CD4-positive, alpha-beta T cell treated with Interleukin-15 for 4 hours (primary cell): Measurements from ENCODE around the gene RPS25.
A peak's percentile ranks its signal among the peaks of the same experiment; 100 is the strongest.
"Not testable (repeated sequence)": the region's sequence is repeated elsewhere in the genome, so short reads cannot be mapped to it uniquely, and the experiment has no call there.

Source experiments
- DNase-seq: peaks from one replicate; pipeline ENCODE4 v3.0.0-alpha.2; 2020; ENCODE audit warnings: low spot score

Gene RPS25

GRCh38 chr11:119014209-119014924, 3.8 kb downstream of the RPS25 start:
- no peak for DNase-seq

- DNase-seq = no peak
Measured at GRCh38 chr11:119012629-119013170, 5.4 kb downstream of the RPS25 start.

- DNase-seq = no peak
Measured at GRCh38 chr11:119011476-119012053, 6.6 kb downstream of the RPS25 start.

GRCh38 chr11:119006656-119007055, 11.5 kb downstream of the RPS25 start:
- DNase-seq = no peak

- DNase-seq = no peak
Measured at GRCh38 chr11:119000906-119001305, 17.2 kb downstream of the RPS25 start.

GRCh38 chr11:118998822-118999221, 19.3 kb downstream of the RPS25 start:
- no peak for DNase-seq

- no peak for DNase-seq
Measured at GRCh38 chr11:118998388-118998717, 19.8 kb downstream of the RPS25 start.

- peak; percentile 95 for DNase-seq
Measured at GRCh38 chr11:118997627-118998387, 20.3 kb downstream of the RPS25 start, which contains the start of gene CENATAC. CENATAC (plus strand) TSS chr11:118998138; CDS start chr11:118998198, 60 bp downstream.

- DNase-seq = peak; percentile 35
Measured at GRCh38 chr11:118996926-118997626, 21.1 kb downstream of the RPS25 start.

GRCh38 chr11:118991486-118992038, 26.6 kb downstream of the RPS25 start:
- DNase-seq = not testable (repeated sequence)

- DNase-seq = no peak
Measured at GRCh38 chr11:118988280-118988679, 29.9 kb downstream of the RPS25 start.

- DNase-seq = no peak
Measured at GRCh38 chr11:118984825-118985224, 33.3 kb downstream of the RPS25 start.

GRCh38 chr11:118984337-118984736, 33.8 kb downstream of the RPS25 start:
- DNase-seq = not testable (repeated sequence)

- DNase-seq = no peak
Measured at GRCh38 chr11:118980191-118980881, 37.8 kb downstream of the RPS25 start.

- no peak for DNase-seq
Measured at GRCh38 chr11:118979434-118979833, 38.7 kb downstream of the RPS25 start.

GRCh38 chr11:118975771-118976709, 42.1 kb downstream of the RPS25 start:
- no peak for DNase-seq

GRCh38 chr11:118973985-118974384, 44.2 kb downstream of the RPS25 start:
- no peak for DNase-seq

- no peak for DNase-seq
Measured at GRCh38 chr11:118971646-118972045, 46.5 kb downstream of the RPS25 start, which contains the start of gene FOXR1. FOXR1 (plus strand) TSS chr11:118971761; CDS start chr11:118971932, 171 bp downstream.

GRCh38 chr11:118969508-118969907, 48.6 kb downstream of the RPS25 start:
- DNase-seq = not testable (repeated sequence)
